ENCODE data around the gene CFAP74. TPM values are rescaled to one million over a fixed set of nuclear protein-coding genes. Genes with fewer than 3 reads are reported as not detected.

The CFAP74 gene
- total and polyA plus RNA-seq, 2 of the 13 experiments (the other 11 are each of a cell fraction or from before 2014, with no cell fraction given) = 0.27 to 0.62 TPM

GRCh38 chr1:1906185-1907097 lies 97.1 kb downstream of the CFAP74 start (continued):
- TF ChIP-seq ZNF33A (CRISPR knock-in tag; IDR thresholded peaks at IDR 0.05; ENCODE audit: borderline replicate concordance) = no peak
- TF ChIP-seq AFF4 (CRISPR knock-in tag; IDR thresholded peaks at IDR 0.05) = no peak
- TF ChIP-seq PRMT3 (CRISPR knock-in tag; IDR thresholded peaks at IDR 0.05; ENCODE audit: borderline replicate concordance, low read depth) = no peak
- no peak for TF ChIP-seq CSRNP2 (CRISPR knock-in tag; conservative IDR thresholded peaks at IDR 0.05; ENCODE audit: low read depth)
- no peak for TF ChIP-seq HNF4G (IDR thresholded peaks at IDR 0.05; ENCODE audit: borderline replicate concordance, low read depth, low read length)
- peak; percentile 60; the same call in 1 of the 2 replicates for TF ChIP-seq HNF4G (CRISPR knock-in tag; IDR thresholded peaks at IDR 0.05; ENCODE audit: borderline replicate concordance, low read depth)
- no peak for TF ChIP-seq ZNF510 (CRISPR knock-in tag; IDR thresholded peaks at IDR 0.05; ENCODE audit: low read depth)
- no peak for TF ChIP-seq TMF1 (CRISPR knock-in tag; IDR thresholded peaks at IDR 0.05; ENCODE audit: low read depth)
- TF ChIP-seq HIVEP1 (CRISPR knock-in tag; IDR thresholded peaks at IDR 0.05) = no peak
- TF ChIP-seq ZNF766 (CRISPR knock-in tag; IDR thresholded peaks at IDR 0.05; ENCODE audit: borderline replicate concordance) = no peak
- no peak for TF ChIP-seq ZNF276 (CRISPR knock-in tag; IDR thresholded peaks at IDR 0.05; ENCODE audit: low read depth)
- TF ChIP-seq ZNF607 (CRISPR knock-in tag; IDR thresholded peaks at IDR 0.05; ENCODE audit: borderline replicate concordance) = no peak
- TF ChIP-seq SPEN (CRISPR knock-in tag; IDR thresholded peaks at IDR 0.05; ENCODE audit: low read depth) = no peak
- TF ChIP-seq CAMTA2 (CRISPR knock-in tag; IDR thresholded peaks at IDR 0.05; ENCODE audit: borderline replicate concordance) = no peak
- no peak for TF ChIP-seq ZMYM2 (CRISPR knock-in tag; IDR thresholded peaks at IDR 0.05)
- TF ChIP-seq ZNF598 (CRISPR knock-in tag; IDR thresholded peaks at IDR 0.05; ENCODE audit: borderline replicate concordance) = no peak

All from HepG2 (cell line).